Rectal smooth muscle tissue (tissue), 1 donor: ENCODE measurements around the gene MKRN2OS.

Experiments used
- H3K27ac ChIP-seq: one replicate; pipeline ENCODE4 v1.7.0; 2013; ENCODE audit warnings: low read depth, low read length, inconsistent platforms
- H3K27me3 ChIP-seq: one replicate; pipeline ENCODE4 v1.7.0; 2013; ENCODE audit warnings: low read length; ENCODE audit not compliant: control insufficient read depth, insufficient read depth
- H3K36me3 ChIP-seq: one replicate; pipeline ENCODE4 v1.7.0; 2013; ENCODE audit warnings: low read length; ENCODE audit not compliant: control insufficient read depth, insufficient read depth
- H3K4me1 ChIP-seq: one replicate; pipeline ENCODE4 v1.7.0; 2013; ENCODE audit warnings: low read length; ENCODE audit not compliant: control insufficient read depth, insufficient read depth
- H3K4me3 ChIP-seq: one replicate; pipeline ENCODE4 v1.7.0; 2013; ENCODE audit warnings: low read length
- H3K9ac ChIP-seq: one replicate; pipeline ENCODE4 v1.7.0; 2013; ENCODE audit warnings: low read length

Gene MKRN2OS, protein sequence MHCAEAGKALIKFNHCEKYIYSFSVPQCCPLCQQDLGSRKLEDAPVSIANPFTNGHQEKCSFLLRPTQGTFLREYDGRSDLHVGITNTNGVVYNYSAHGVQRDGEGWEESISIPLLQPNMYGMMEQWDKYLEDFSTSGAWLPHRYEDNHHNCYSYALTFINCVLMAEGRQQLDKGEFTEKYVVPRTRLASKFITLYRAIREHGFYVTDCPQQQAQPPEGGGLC

DNA sequence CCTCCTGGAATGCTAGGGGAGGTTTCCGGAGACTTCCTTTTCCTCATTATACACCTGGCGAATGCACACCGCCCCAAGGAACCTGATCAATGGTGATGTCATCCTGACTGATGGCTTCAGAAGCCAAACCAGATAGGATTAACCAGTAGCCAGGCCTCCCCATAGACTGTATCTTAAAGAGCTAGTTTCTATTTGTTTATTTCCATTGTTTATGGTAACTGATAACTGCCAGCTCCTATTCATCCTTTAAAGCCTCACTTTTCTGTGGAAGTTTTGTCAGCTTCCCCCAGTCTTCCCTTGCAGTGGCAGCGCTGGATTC lies at the start of gene MKRN2OS:
Gene MKRN2OS (minus strand): TSS at position 27 of the 319 bp plus-strand sequence. CDS start 35 bp downstream, outside the sequence.
- peak within 1 kb of the TSS; percentile 44 for H3K4me3 ChIP-seq
- H3K9ac ChIP-seq: no peak within 1 kb of the TSS

DNA sequence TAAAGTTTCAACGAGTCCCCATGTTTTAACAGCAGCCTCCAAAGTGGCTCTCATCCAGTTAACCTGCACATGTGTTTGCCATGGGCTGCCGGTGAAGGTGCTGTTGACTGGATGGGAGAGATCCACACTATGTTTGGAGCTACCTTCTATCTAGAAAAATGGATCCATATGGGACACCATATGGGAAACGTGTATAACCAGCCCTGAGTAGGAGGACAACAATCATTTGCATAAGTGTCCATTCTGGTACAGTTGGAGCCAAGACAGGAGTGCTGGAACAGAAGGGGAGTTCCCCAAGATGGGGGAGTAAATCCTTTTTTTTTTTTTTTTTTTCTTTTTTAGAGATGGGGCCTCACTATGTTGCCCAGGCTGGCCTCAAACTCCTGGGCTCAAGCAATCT lies 48.2 kb upstream of the MKRN2OS start:
- Histone ChIP-seq H3K4me3 (no peak overlapping the region), H3K36me3 (peaks cover 35% of the 10 kb centered on the region), H3K27ac (no peak overlapping the region), H3K27me3 (no peaks in the 10 kb centered on the region), H3K9ac (no peak overlapping the region), H3K4me1 (no peaks in the 10 kb centered on the region)

More for the DNA sequence above, at the start of gene MKRN2OS:
- no peaks in the 10 kb centered on the region for H3K36me3 ChIP-seq
- H3K27ac ChIP-seq: no peak within 1 kb of the TSS
- H3K4me1 ChIP-seq: no peaks in the 10 kb centered on the region
- no peaks in the 10 kb centered on the region for H3K27me3 ChIP-seq

DNA sequence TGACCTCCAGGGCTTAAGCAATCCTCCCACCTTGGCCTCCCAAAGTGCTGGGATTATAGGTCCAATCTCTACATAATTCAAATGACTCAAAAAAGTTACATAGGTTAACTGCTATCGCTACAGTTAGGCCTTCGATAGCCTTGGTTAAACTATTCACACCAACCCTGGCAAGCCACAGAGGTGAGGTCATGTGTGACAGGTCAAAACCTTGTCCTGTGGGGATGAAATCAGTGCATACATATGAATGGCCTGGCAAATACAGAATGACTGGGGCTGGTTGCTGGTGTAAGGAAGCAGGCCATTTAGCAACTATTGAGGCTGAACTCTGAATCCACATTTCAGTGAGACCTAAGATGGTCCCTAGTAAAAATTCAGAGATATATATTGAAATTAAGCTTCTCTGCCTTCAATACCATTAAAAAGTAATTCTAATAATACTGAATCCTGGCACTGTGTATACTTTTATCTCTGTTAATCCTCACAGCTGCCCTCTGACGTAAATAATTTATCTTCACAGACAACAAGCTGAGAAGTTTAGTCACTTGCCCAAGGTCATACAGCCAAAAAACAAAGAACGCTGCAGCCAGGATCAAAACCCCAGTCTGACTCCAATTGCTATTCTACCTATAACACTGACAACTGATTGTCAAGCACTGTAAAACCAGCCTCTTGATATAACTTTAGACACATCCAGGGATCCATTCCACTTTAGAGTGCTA lies 46.9 kb upstream of the MKRN2OS start:
- Histone ChIP-seq H3K27me3 (no peaks in the 10 kb centered on the region), H3K4me1 (no peaks in the 10 kb centered on the region), H3K27ac (no peak overlapping the region), H3K9ac (no peak overlapping the region), H3K36me3 (peaks cover 36% of the 10 kb centered on the region), H3K4me3 (no peak overlapping the region)

DNA sequence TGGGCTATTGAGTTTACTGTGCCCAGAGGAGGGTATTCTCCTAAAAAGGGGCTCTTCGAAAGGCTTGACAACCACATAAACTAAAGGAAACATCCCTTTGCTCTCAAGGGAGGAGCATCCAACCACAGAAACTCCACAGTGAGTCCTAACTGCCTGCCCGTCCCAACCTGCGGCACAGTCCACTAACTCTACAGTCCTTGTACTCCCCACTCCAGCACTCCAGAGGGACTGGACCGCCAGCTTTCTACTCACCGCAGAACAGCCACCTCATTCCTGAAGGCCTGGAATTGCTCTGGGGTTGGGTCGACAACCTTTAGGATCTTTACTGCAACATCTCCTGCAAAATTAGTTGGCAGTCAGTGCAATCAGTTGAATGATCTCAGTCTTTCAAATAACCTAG lies 46.2 kb upstream of the MKRN2OS start:
- no peak overlapping the region for H3K27ac ChIP-seq
- no peaks in the 10 kb centered on the region for H3K4me1 ChIP-seq
- H3K4me3 ChIP-seq: no peak overlapping the region
- H3K36me3 ChIP-seq: peaks cover 35% of the 10 kb centered on the region
- H3K9ac ChIP-seq: no peak overlapping the region
- H3K27me3 ChIP-seq: no peaks in the 10 kb centered on the region

DNA sequence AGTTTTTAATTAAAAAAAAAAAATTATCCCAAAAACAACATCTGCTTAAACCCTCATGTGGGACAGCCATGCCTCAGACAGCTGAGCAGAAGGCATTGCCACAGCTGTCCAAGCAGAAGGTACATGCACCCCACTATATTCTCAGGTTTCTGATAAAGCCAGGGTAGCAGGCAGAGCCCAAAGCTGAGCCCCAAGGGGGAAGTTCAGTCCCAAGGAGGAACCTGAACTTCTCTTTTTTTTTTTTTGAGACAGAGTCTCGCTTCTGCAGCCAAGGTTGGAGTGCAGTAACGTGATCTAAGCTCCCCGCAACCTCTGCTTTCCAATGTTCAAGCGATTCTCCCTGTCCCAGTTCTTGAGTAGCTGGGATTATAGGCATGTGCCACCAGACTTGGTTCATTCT lies 44.8 kb upstream of the MKRN2OS start:
- Histone ChIP-seq H3K27me3 (no peaks in the 10 kb centered on the region), H3K27ac (no peak overlapping the region), H3K36me3 (peaks cover 42% of the 10 kb centered on the region), H3K4me3 (no peak overlapping the region), H3K9ac (no peak overlapping the region), H3K4me1 (no peaks in the 10 kb centered on the region)

DNA sequence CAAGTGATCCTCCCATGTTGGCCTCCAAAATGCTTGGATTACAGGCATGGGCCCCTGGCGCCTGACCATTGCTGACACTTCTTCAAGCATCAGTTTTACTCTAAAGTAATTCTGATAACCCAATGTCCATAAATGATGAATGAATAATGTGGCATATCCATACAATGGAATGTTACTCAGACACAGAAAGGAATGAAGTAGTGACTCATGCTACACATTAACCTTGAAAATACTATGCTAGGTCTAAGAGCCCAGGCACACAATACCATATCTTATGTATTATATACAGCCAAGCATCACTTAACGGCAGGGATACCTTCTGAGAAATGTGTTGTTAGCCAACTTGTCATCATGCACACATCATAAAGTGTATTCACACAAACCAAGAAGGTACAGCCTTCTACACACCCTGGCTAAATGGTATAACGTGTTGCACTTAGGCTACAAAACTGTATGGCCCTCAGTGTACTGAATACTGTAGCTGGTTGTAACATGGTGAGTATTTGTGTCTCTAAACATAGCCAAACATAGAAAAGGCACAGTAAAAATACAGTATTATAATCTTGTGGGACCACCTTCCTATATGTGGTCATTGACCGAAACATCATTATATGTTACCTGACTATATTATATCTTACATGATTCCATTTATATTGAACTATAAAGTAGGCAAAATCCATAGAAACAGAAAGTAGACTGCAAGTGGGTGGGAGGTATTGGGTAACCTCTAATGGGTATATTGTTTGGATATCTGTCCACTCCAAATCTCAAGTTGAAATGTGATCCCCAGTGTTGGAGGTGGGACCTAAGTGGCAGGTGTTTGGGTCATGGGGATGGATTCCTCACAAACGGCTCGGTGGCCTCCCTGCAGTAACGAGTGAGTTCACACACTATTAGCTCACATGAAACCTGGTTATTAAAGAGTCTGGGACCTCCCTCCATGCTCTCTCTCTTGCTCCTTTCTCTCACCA lies 43.0 kb upstream of the MKRN2OS start:
- Histone ChIP-seq H3K27me3 (no peaks in the 10 kb centered on the region), H3K9ac (no peak overlapping the region), H3K36me3 (peaks cover 51% of the 10 kb centered on the region), H3K4me3 (no peak overlapping the region), H3K4me1 (no peaks in the 10 kb centered on the region), H3K27ac (no peak overlapping the region)

DNA sequence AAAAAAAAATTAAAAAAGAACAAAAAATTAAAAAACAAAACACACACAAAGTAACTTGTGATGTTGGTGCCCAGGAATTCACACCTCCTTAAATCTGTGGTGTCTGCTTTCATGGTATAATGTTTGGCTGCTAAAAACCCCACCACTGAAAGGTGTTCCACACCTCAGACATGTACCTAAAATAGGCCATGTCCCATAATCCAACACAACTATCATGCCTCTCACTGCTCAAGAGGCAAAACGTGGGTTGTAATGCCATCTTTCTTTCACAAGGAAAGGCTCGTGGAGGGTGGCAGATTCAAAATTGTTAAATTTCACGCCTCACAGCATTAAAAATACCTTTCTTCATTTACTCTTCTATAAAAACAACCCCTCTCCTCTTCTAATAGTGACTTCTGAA lies 41.1 kb upstream of the MKRN2OS start:
- no peaks in the 10 kb centered on the region for H3K4me1 ChIP-seq
- no peak overlapping the region for H3K4me3 ChIP-seq
- H3K36me3 ChIP-seq: peaks cover 59% of the 10 kb centered on the region
- no peak overlapping the region for H3K27ac ChIP-seq
- H3K9ac ChIP-seq: no peak overlapping the region
- H3K27me3 ChIP-seq: no peaks in the 10 kb centered on the region

DNA sequence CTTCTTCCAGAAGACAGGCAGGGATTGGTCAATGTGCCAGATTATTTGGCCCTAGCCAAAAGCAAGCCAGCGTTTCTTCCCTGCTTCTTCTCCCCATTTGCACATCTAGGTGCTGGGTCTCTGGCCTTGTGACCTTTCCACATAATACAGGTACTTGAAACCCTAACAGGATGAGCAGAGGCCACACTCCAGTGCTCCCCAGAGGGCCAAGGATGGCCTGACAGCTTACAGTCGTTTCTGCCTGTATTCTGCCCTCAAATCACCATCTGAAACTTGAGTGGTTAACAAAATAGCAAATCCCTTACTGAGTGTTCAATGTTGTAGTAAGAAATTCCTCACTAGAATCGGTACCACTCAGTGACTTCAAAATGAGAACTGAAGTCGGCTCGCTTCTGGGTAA lies 40.7 kb upstream of the MKRN2OS start:
- Histone ChIP-seq H3K36me3 (peaks cover 57% of the 10 kb centered on the region), H3K4me1 (no peaks in the 10 kb centered on the region), H3K27ac (no peak overlapping the region), H3K27me3 (no peaks in the 10 kb centered on the region), H3K4me3 (no peak overlapping the region), H3K9ac (no peak overlapping the region)

DNA sequence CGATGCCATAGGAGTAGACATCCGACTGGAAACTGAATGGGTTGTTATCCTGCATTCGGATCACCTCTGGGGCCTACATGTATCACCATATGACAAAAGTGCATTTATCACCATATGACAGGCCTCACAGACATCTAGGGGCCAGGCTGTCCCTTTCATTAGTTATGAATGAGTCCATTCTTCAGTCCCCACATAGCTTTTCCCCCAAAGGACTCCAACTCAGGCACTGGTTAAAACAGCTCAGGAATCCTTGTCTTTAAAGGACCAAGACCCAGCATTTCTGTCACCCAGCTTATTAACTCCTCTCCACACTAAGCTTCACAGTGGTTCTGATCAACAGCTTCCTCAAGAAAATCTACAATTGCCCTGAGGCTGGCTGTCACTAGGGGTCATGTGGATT lies 39.9 kb upstream of the MKRN2OS start:
- peaks cover 51% of the 10 kb centered on the region for H3K36me3 ChIP-seq
- no peaks in the 10 kb centered on the region for H3K27me3 ChIP-seq
- H3K4me3 ChIP-seq: no peak overlapping the region
- H3K27ac ChIP-seq: no peak overlapping the region
- no peaks in the 10 kb centered on the region for H3K4me1 ChIP-seq
- H3K9ac ChIP-seq: no peak overlapping the region

DNA sequence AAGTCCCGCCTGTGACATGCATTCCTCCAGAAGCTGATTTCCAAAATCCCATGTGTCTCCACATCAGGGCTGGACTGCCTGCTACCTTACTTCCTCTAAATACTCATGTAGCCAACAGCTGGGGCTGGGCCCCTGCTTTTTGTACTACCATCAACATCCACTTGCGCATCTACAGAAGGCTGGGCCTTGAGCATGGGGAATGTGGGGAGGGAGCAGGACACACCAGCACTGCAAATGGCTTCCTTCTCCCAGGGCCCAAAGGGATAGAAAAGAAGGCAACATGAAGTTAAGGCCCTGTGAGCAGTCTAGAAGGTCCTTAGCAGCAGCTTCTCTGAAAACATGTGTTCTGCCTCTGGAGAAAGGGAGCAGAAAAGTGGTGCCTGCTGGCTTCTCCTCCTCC lies 38.8 kb upstream of the MKRN2OS start:
- Histone ChIP-seq H3K4me1 (no peaks in the 10 kb centered on the region), H3K27me3 (no peaks in the 10 kb centered on the region), H3K27ac (no peak overlapping the region), H3K9ac (no peak overlapping the region), H3K4me3 (no peak overlapping the region), H3K36me3 (peaks cover 50% of the 10 kb centered on the region)

DNA sequence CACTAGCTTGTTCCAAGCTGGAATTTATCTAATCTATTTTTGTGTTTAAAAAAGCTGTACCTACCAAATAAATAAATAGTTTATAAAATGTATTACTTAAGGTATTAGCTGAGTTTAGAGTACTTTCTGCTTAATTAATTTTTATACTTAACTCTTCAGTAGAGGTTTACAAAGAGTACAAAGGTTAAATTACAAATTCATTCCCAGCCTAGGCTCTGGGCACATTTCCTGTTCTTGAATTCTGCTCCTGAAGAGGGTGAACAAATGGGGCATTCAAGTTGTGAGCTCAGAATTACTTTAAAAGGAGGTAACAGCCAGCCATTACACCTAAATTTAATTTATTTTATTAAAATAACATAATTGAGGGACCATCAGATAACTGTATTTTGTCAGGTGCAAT lies 38.0 kb upstream of the MKRN2OS start:
- Histone ChIP-seq H3K27ac (no peak overlapping the region), H3K4me3 (no peak overlapping the region), H3K4me1 (no peaks in the 10 kb centered on the region), H3K36me3 (peaks cover 48% of the 10 kb centered on the region), H3K27me3 (no peaks in the 10 kb centered on the region), H3K9ac (no peak overlapping the region)

DNA sequence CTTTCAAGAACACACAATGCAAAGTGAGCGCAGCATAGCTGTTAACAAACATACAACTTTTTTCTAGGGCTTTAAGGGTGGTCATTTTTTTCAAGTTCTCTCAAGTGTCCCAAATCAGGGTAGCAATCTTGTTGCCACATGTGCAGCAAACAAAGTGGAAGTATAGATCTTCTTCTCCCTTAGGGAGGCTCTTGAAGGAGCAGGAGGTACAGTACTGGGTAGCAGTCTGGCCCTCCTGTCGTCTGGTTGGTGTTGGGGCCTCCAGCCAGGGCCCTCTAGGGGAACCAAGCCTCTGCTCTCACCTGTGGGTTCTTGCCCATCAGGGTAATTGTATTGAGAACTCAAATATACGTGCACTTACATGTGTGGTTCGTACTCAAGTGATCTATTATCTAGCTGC lies 37.4 kb upstream of the MKRN2OS start:
- Histone ChIP-seq H3K27ac (no peak overlapping the region), H3K4me1 (no peaks in the 10 kb centered on the region), H3K36me3 (peaks cover 44% of the 10 kb centered on the region), H3K27me3 (no peaks in the 10 kb centered on the region), H3K4me3 (no peak overlapping the region), H3K9ac (no peak overlapping the region)
